IMR-90 (cell line): Measurements from ENCODE around the gene CXCL6. TPM values are rescaled to one million over a fixed set of nuclear protein-coding genes. Genes with fewer than 3 reads are reported as not detected.

Experiments
- ATAC-seq: fragments of 200-7000 bp; cut with Tn5 transposase; 2 replicates; pipeline ENCODE4 v1.9.1; 2020; ENCODE audit warnings: low read depth, mild to moderate bottlenecking, moderate library complexity
- BruUV-seq: library from RNA; stranded (reverse); fragments of 400-500 nt; replicated peaks from 2 replicates; lab custom pipeline; 2021; lab: Mats Ljungman, UMichigan
- CTCF ChIA-PET: fragments of 300-600 bp; formaldehyde crosslinking; extraction: SDS; loops from one replicate; lab custom pipeline; 2021; ENCODE audit warnings: antibody characterized with exemption; lab: Yijun Ruan, JAX
- POLR2A ChIA-PET: fragments of 300-600 bp; sonication (Branson Sonifier 250); formaldehyde crosslinking; loops from one replicate; lab custom pipeline; 2022; ENCODE audit warnings: antibody characterized with exemption; ENCODE audit not compliant: unreplicated experiment; lab: Charles Lee
- DNase-seq: peaks from one replicate; pipeline ENCODE4 v3.0.0; 2013
- H2AFZ ChIP-seq: replicated peaks from 2 replicates; pipeline ENCODE3; 2013; ENCODE audit warnings: low read length, mild to moderate bottlenecking; ENCODE audit not compliant: poor library complexity
- H2AK5ac ChIP-seq: 2 replicates; pipeline ENCODE4 v1.6.1; 2013; ENCODE audit warnings: low read depth, low read length, inconsistent platforms
- H2AK9ac ChIP-seq: replicated peaks from 2 replicates; pipeline ENCODE3; 2013; ENCODE audit warnings: mild to moderate bottlenecking, low read depth, low read length, moderate library complexity; ENCODE audit not compliant: poor library complexity
- H2BK120ac ChIP-seq: 2 replicates; pipeline ENCODE4 v1.6.1; 2013; ENCODE audit warnings: low read depth, low read length, inconsistent platforms
- H2BK15ac ChIP-seq: 3 replicates; pipeline ENCODE4 v1.6.1; 2013; ENCODE audit warnings: low read depth, low read length, inconsistent platforms
- H2BK20ac ChIP-seq: 2 replicates; pipeline ENCODE4 v1.6.1; 2013; ENCODE audit warnings: low read depth, mild to moderate bottlenecking, inconsistent platforms, low read length, moderate library complexity
- H2BK5ac ChIP-seq: 2 replicates; pipeline ENCODE4 v1.6.1; 2013; ENCODE audit warnings: mild to moderate bottlenecking, low read depth, low read length, inconsistent platforms; ENCODE audit not compliant: poor library complexity, severe bottlenecking
- H3K14ac ChIP-seq: replicated peaks from 2 replicates; pipeline ENCODE4 v1.6.1; 2013; ENCODE audit warnings: low read depth, low read length, inconsistent platforms
- H3K18ac ChIP-seq: 2 replicates; pipeline ENCODE4 v1.6.1; 2013; ENCODE audit warnings: low read depth, low read length, control low read depth
- H3K23ac ChIP-seq: 2 replicates; pipeline ENCODE4 v1.6.1; 2013; ENCODE audit warnings: low read depth, low read length, inconsistent platforms
- H3K27ac ChIP-seq: 2 replicates; pipeline ENCODE4 v1.5.1; 2013; ENCODE audit warnings: mild to moderate bottlenecking, control low read depth, low read length; ENCODE audit not compliant: insufficient read depth
- H3K27me3 ChIP-seq: 2 replicates; pipeline ENCODE4 v1.6.1; 2013; ENCODE audit warnings: low read length; ENCODE audit not compliant: control insufficient read depth, insufficient read depth
- H3K36me3 ChIP-seq: 2 replicates; pipeline ENCODE4 v1.6.1; 2013; ENCODE audit warnings: low read length, mixed read lengths; ENCODE audit not compliant: control insufficient read depth, insufficient read depth
- H3K4ac ChIP-seq: 2 replicates; pipeline ENCODE4 v1.6.1; 2013; ENCODE audit warnings: low read depth, low read length, inconsistent platforms
- H3K4me1 ChIP-seq: 2 replicates; pipeline ENCODE4 v1.6.1; 2013; ENCODE audit warnings: low read length, mixed read lengths; ENCODE audit not compliant: control insufficient read depth, insufficient read depth
- H3K4me2 ChIP-seq: 2 replicates; pipeline ENCODE4 v1.6.1; 2013; ENCODE audit warnings: low read depth, mild to moderate bottlenecking, control low read depth, low read length, moderate library complexity
- H3K4me3 ChIP-seq: 2 replicates; pipeline ENCODE4 v1.5.1; 2013; ENCODE audit warnings: low read depth, mild to moderate bottlenecking, control low read depth, low read length, moderate library complexity; ENCODE audit not compliant: insufficient read depth
- H3K56ac ChIP-seq: 2 replicates; pipeline ENCODE4 v1.6.1; 2013; ENCODE audit warnings: low read length, inconsistent platforms; ENCODE audit not compliant: insufficient read depth; ENCODE audit errors: extremely low read depth
- H3K79me1 ChIP-seq, 2 experiments: 2 replicates each; pipeline ENCODE4 v1.6.1; 2013; ENCODE audit warnings: low read length in 2 of 2, inconsistent platforms in 1 of 2, low read depth in 1 of 2
- H3K9ac ChIP-seq: 2 replicates; pipeline ENCODE4 v1.6.1; 2013; ENCODE audit warnings: low read depth, low read length, control low read depth
- H3K9me1 ChIP-seq: 2 replicates; pipeline ENCODE4 v1.6.1; 2013; ENCODE audit warnings: low read length, inconsistent platforms; ENCODE audit not compliant: insufficient read depth
- H3K9me3 ChIP-seq: 2 replicates; pipeline ENCODE4 v1.6.1; 2013; ENCODE audit warnings: low read length; ENCODE audit not compliant: control insufficient read depth, insufficient read depth
- H4K20me1 ChIP-seq: 2 replicates; pipeline ENCODE4 v1.6.1; 2013; ENCODE audit warnings: low read length, inconsistent platforms; ENCODE audit not compliant: insufficient read depth
- H4K5ac ChIP-seq: 2 replicates; pipeline ENCODE4 v1.6.1; 2013; ENCODE audit warnings: mild to moderate bottlenecking, low read depth, low read length, control low read depth
- H4K8ac ChIP-seq, 2 experiments: 2 replicates each; pipeline ENCODE4 v1.6.1; 2013; ENCODE audit warnings: low read depth in 2 of 2, low read length in 2 of 2, control low read depth in 1 of 2, inconsistent platforms in 1 of 2
- H4K91ac ChIP-seq: 2 replicates; pipeline ENCODE4 v1.6.1; 2013; ENCODE audit warnings: low read depth, low read length, inconsistent platforms; ENCODE audit not compliant: insufficient read depth
- BHLHE40 ChIP-seq: fragments of 150-350 bp; IDR thresholded peaks from 2 replicates; pipeline ENCODE4 v1.6.1; 2016; ENCODE audit warnings: mild to moderate bottlenecking, low read depth, low read length
- CEBPB ChIP-seq: IDR thresholded peaks from 2 replicates; pipeline ENCODE4 v1.6.1; 2012; ENCODE audit warnings: low read depth, low read length, improper control_type of control experiment
- CHD1 ChIP-seq: IDR thresholded peaks from 2 replicates; pipeline ENCODE4 v1.6.1; 2012; ENCODE audit warnings: low read depth, low read length, improper control_type of control experiment
- CTCF ChIP-seq: conservative IDR thresholded peaks from 2 replicates; pipeline ENCODE4 v1.5.1; 2012; ENCODE audit warnings: mild to moderate bottlenecking, low read depth, low read length, improper control_type of control experiment
- ELK1 ChIP-seq: fragments of 150-350 bp; IDR thresholded peaks from 2 replicates; pipeline ENCODE4 v1.6.1; 2016; ENCODE audit warnings: low read depth, mild to moderate bottlenecking, low read length, moderate library complexity, borderline replicate concordance
- FOS ChIP-seq: fragments of 150-350 bp; IDR thresholded peaks from 2 replicates; pipeline ENCODE4 v1.6.1; 2016; ENCODE audit warnings: low read depth, low read length
- MAFK ChIP-seq: IDR thresholded peaks from 2 replicates; pipeline ENCODE4 v1.6.1; 2012; ENCODE audit warnings: low read depth, low read length, improper control_type of control experiment
- MAZ ChIP-seq: IDR thresholded peaks from 2 replicates; pipeline ENCODE4 v1.6.1; 2012; ENCODE audit warnings: low read depth, mild to moderate bottlenecking, low read length, improper control_type of control experiment, moderate library complexity, borderline replicate concordance
- MXI1 ChIP-seq: IDR thresholded peaks from 2 replicates; pipeline ENCODE4 v1.6.1; 2012; ENCODE audit warnings: low read depth, mild to moderate bottlenecking, low read length, moderate library complexity, borderline replicate concordance
- NFE2L2 ChIP-seq: fragments of 150-350 bp; IDR thresholded peaks from 2 replicates; pipeline ENCODE4 v1.6.1; 2016; ENCODE audit warnings: low read depth, mild to moderate bottlenecking, low read length
- POLR2A ChIP-seq: IDR thresholded peaks from 2 replicates; pipeline ENCODE4 v1.6.1; 2012; ENCODE audit warnings: mild to moderate bottlenecking, low read depth, low read length
- RAD21 ChIP-seq: IDR thresholded peaks from 2 replicates; pipeline ENCODE4 v1.6.1; 2012; ENCODE audit warnings: low read length, improper control_type of control experiment
- RCOR1 ChIP-seq: IDR thresholded peaks from 2 replicates; pipeline ENCODE4 v1.6.1; 2012; ENCODE audit warnings: mild to moderate bottlenecking, low read length, improper control_type of control experiment; ENCODE audit not compliant: insufficient replicate concordance
- RFX5 ChIP-seq: IDR thresholded peaks from 2 replicates; pipeline ENCODE4 v1.8.0; 2012; ENCODE audit warnings: low read depth, mild to moderate bottlenecking, low read length, moderate library complexity
- SMC3 ChIP-seq: fragments of 150-350 bp; IDR thresholded peaks from 2 replicates; pipeline ENCODE4 v1.6.1; 2016; ENCODE audit warnings: low read depth, mild to moderate bottlenecking, antibody characterized with exemption, low read length, moderate library complexity
- USF2 ChIP-seq: fragments of 150-350 bp; IDR thresholded peaks from 2 replicates; pipeline ENCODE4 v1.6.1; 2017; ENCODE audit warnings: mild to moderate bottlenecking, antibody characterized with exemption, low read length, low read depth
- WGBS, 2 experiments: methylation state at CpG; one replicate each; pipeline versions ENCODE4 v1.1.5 to v1.1.7; 2013; ENCODE audit warnings: missing lambda C conversion rate in 2 of 2; ENCODE audit not compliant: insufficient read length in 1 of 2; ENCODE audit errors: extremely low coverage in 2 of 2; 5-methylcytosine and 5-hydroxymethylcytosine counted together
- dilution Hi-C: fragments of 300-500 bp; cut with HindIII; formaldehyde crosslinking; loops from one replicate; pipeline ENCODE4 v1.14.3; 2018; ENCODE audit warnings: low sequenced_read_pairs; ENCODE audit not compliant: unreplicated experiment
- in situ Hi-C: fragments of 300-500 bp; cut with MboI; formaldehyde crosslinking; loops from 3 replicates; pipeline ENCODE4 v1.14.3; 2019; ENCODE audit warnings: low sequenced_read_pairs, inconsistent platforms, mixed read lengths
- intact Hi-C: fragments of 100-400 bp; cut with micrococcal nuclease; formaldehyde crosslinking; loops from 2 replicates; pipeline ENCODE4 v1.10.0; 2022
- polyA plus RNA-seq, 3 experiments: library from polyadenylated mRNA; depleted of rRNA; stranded (reverse); fragments of >200 nt; gene quantifications; 2 replicates each; pipeline ENCODE4 v1.2.3, GENCODE V29; 2012; ENCODE audit warnings: low replicate concordance in 1 of 3
- total RNA-seq: library from RNA; depleted of rRNA; stranded (reverse); fragments of >200 nt; gene quantifications from 2 replicates; pipeline ENCODE4 v1.2.3, GENCODE V29; 2012

Gene CXCL6
- total and polyA plus RNA-seq, 2 of the 4 experiments (the other 2 are of a cell fraction), result not detected

- WGBS, 2 experiments, result no CpG with 5 or more reads among the region's 2 CpGs
- intact Hi-C loops, result no loop called here
- in situ Hi-C loops, result no loop called here
- Histone ChIP-seq H3K9me3 (no peaks in the 10 kb centered on the region), H3K4me3 (no peak overlapping the region), H3K9me1 (no peaks in the 10 kb centered on the region), H3K14ac (no peak overlapping the region), H2AK5ac (no peak overlapping the region), H4K20me1 (no peaks in the 10 kb centered on the region), H2BK5ac (no peak overlapping the region), H3K4me2 (no peak overlapping the region), H3K27me3 (peaks cover 10% of the 10 kb centered on the region), H4K8ac (no peak overlapping the region), H3K9ac (no peak overlapping the region), H3K79me1 (no peaks in the 10 kb centered on the region), H2BK120ac (no peak overlapping the region), H4K5ac (no peak overlapping the region), H3K4me1 (no peaks in the 10 kb centered on the region), H2BK20ac (no peak overlapping the region), H4K91ac (no peak overlapping the region), H3K4ac (no peak overlapping the region), H3K23ac (no peak overlapping the region), H3K18ac (no peak overlapping the region), H2BK15ac (no peak overlapping the region), H2AK9ac (no peak overlapping the region), H3K27ac (no peak overlapping the region), H3K36me3 (no peaks in the 10 kb centered on the region), H3K56ac (no peak overlapping the region), H2AFZ (no peak overlapping the region)
- no peak for DNase-seq
- ChIA-PET POLR2A (no interaction called here), CTCF (interaction anchor here (0.6 kb wide), 1 partner anchor 18 kb away, joined by 10 read pairs; no protein-coding TSS in a partner anchor)
- BruUV-seq, result no TSS peak
- no peak for ATAC-seq
- dilution Hi-C loops, result no loop called here
- TF ChIP-seq RFX5 (no peak), BHLHE40 (no peak), FOS (no peak), NFE2L2 (no peak), SMC3 (no peak), CTCF (no peak), ELK1 (no peak), CHD1 (no peak), MAZ (no peak), RCOR1 (no peak), RAD21 (no peak), POLR2A (no peak), MAFK (no peak), CEBPB (no peak), MXI1 (no peak), USF2 (no peak)
Measured at GRCh38 chr4:73788411-73788810, 48.1 kb upstream of the CXCL6 start.
